NCI-H128 (cell line): Measurements from ENCODE around the gene CNTNAP5.

Experiments
- DNase-seq: peaks from one replicate; lab custom pipeline; 2025; ENCODE audit not compliant: unreplicated experiment; lab: John Stamatoyannopoulos, UW

The CNTNAP5 gene

DNA sequence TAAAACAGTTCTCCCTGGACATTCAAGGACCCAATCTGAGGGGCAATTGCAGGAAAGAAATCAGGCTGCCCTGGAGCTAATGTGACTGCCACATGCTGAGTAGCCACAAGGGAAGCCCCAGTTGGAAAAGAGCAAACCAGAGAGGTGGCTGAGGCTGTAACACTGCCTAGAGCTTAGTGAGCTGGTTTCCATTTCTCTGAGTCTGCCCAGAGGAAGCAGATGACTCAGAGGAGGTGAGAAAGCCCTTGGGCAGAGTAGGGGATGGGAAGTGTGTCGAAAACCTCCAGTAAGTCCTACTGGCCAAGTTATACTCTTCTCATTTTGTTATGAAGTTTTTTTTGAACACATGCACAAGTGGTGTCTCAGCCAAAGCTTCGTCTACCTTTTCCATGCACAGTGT, 753.0 kb downstream of the CNTNAP5 start:
- no peak for DNase-seq

DNA sequence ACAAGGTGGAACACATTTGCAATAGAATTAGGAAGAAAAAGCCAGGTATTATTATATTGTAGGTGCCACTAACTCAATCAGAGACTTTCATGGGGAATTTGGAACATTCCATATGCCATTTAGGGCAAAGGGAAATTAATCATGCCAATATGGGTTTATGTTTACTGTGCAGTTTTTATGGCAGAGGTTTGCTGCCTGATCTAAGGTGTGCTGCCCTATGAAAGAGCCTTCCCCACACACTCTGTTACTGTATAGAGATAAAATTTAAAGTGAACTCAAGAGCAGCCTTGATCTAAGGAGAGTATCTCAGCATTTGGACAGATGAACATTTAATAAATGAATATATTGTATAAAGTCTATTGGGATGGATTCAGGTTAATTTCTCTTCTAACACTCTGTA, 771.6 kb downstream of the CNTNAP5 start:
- DNase-seq = no peak

DNA sequence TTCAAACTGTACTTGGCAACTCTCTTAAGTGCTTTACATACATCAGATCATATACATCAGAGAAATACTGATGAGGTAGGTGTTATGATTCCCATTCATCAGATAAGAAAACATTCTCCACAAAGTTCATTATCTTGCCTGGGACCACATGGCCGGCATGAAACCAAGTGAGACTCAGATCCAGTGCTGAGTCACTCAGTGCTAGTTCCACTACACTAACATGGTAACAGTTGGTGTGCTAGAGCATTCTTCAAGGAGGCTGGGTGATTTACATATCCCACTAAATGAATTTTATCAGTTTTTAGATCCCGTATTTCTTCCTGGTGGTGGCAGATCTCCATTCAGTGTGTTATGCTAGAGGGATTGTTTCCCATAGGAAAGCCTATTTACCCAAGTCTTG, 772.0 kb downstream of the CNTNAP5 start:
- DNase-seq = no peak

GRCh38 chr2:124798551-124798950, 773.5 kb downstream of the CNTNAP5 start:
- DNase-seq = no peak

DNA sequence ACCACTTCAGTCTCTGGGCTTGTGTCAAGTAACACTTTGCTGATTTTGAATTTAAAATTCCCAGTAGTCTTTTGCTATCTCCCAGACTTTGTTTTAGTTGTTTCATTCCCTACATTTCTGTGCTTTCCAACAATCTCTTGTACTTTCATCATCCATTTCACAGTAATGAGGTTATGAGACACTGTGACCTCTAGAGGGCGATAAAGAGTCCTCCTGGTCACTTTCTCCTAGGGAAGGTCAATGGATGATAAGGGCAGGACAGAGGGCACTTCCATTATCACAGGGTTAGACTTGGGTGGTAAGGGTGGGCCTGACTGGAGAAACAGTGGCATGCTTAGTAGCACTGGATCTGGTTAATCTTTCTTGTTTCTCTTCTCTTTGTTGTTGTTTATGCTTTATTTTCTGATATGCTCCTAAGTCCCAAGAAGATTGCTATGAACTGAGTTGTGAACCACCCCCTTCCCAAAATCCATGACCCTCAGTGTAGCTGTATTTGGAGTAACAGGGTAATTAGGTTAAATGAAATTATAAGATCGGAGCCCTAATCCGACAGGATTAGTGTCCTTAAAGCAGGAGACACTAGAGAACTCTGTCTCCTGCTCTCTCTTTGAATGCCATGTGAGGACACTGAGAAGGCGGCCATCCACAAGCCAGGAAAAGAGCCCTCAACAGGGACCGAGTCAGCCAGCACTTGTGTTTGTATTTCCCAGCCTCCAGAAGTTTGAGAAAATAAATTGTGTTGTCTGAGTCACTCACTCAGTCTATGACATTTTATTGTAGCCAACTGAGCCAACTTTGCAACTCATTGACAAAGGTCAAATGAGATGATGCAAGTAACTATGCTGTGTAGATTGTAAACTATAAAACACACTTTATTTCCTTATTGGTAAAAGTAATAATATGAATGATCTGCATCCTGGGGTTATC, 779.2 kb downstream of the CNTNAP5 start:
- no peak for DNase-seq

- no peak for DNase-seq
These were observed 780.0 kb downstream of the CNTNAP5 start for GRCh38 chr2:124805060-124805459.

DNA sequence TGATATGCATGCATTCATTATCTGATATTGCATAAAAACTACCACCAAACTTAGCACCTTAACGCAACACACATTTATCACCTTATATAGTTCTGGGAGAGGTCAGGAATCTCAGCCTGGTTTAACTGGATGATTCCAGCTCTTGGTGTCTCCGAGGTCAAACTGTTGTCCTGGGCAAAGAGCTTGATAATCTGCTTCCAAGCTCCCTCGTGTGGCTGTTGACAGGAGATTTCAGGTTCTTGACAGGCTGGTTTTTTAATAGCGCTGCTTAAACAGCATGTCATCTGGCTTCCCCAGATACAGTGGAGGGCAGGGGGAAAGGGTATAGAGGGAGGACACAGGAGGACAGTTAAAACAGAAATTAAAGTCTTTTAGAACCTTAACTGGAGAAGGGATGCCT, 785.0 kb downstream of the CNTNAP5 start:
- no peak for DNase-seq

DNA sequence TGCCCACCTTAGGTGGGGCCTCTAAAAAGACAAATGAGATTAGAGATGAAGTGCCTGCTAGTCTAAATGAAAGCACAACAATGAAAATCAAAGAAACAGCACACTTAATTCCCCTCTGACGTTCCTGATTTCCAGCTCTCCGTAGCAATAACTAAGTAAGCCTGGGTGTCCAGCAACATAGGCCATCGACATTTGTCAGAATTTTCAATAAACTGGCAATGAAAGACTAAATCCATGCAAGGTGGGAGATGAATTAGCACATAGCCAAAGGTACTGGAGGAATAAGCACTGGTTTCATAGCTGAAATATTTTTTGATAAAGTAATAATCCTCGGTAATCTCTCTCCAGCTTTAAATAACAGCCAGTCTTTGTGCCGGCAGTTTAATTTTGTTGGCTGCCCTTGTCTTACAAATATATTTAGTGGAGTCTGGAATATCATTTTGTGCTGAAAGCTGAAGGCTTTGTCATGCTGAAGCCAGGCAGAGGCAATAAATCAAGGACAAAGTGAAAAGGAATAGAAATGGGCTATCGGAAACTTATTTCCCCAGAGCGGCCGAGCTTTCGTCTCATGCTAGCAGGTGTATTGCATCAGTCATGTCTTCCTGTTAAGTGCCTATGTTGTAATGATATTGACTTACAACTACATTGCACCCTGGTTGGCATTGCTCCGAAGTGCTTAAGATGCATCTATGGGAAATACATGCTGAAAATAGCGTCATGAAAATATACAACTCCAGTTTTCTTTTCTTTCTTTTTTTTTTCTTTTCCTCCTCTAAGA, 790.1 kb downstream of the CNTNAP5 start:
- no peak for DNase-seq

DNA sequence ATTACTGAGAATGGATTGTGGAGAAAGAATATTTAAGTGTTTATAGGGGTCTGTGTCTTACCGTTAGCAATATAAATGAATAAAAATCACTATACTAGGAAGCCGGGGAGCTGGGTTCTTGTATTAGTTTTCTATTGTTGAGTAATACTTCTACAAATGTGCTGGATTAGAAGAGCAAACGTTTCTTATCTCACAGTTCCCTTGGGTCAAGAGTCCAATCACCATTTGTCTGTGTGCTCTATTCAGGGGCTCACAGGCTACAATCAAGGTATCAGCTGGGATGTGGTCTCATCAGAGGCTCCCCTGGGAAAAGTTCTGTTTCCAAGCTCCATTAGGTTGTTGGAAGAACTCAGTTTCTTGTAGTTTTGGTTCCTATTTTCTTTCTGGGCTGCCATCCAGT, 790.9 kb downstream of the CNTNAP5 start:
- DNase-seq = no peak

GRCh38 chr2:124822516-124822915, 797.4 kb downstream of the CNTNAP5 start:
- no peak for DNase-seq

GRCh38 chr2:124824441-124824840, 799.4 kb downstream of the CNTNAP5 start:
- DNase-seq = no peak

GRCh38 chr2:124832521-124832920, 807.4 kb downstream of the CNTNAP5 start:
- no peak for DNase-seq

DNA sequence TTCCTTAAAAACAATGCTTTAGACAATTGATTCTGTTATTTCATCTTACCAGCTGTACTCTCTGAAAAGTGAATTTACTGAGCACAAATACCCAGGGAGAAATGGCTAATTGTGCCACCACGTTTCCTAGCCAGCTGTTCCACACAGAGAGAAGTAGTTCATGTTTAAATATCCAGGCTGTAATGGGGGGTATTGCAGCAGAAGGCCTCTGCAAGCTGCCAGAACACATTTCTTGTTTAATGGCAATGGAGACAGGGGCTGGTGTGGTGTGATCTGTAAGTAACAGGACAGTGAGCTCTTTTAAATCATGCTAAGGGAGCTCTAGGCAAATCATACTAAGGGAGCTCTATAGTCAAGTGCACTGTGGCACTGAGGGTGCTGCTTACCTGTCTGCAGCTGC, 809.2 kb downstream of the CNTNAP5 start:
- no peak for DNase-seq

DNA sequence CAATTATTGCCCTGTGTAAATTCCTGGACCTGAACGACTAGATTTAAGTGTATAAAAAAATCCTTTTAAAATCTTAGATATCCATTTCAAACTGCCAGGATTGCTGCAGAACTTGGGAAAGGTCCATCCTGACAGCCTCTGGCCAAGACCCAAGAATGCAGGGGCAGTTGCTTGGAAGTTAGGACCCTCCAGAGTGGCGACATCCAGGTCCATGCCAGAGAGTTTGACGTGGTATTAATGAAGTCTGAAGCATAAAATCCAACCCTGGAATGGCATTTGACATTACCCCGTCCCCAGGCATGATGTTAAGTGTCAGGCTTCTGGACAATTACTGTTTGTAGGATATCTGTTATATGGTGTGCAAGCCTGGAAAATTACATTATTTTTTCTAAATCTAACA, 810.2 kb downstream of the CNTNAP5 start:
- DNase-seq = no peak

DNA sequence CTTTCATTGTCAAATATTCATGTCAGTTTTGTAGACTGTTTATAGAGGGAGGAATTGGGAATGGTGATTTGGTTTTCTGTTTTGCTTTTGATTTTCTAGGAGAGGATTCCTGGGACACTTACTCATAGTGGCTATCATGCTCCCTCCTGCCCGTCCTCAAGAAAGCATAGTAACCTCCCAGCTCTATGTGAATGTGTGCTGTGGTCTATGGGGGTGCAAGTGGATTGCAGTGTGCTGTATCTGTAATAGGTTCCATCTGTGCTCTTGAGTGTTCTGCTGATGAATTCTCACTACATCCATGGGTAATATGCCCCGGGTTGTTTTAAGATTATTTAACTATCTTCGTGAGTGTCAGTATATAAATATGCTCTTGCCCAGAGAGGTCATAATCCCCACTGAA, 811.3 kb downstream of the CNTNAP5 start:
- DNase-seq = no peak

DNA sequence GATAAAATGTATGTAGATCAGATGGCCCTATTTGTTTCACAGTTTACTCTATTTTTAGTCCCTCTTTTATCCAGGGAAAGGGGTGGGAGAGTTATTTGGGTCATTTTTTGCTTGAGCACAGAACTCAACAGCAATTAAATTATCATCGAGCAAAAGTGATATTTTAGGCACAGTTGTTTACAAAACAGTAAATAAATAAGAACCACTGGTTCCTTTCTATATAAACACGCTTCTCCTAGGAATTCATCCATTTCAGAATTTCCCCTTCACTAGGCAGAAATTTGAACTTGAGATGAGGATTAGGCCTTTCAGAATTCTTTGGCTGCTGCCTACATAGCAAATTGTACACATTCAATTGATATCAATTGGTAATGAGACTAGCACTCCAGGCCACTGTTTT, 812.4 kb downstream of the CNTNAP5 start:
- DNase-seq = no peak

DNA sequence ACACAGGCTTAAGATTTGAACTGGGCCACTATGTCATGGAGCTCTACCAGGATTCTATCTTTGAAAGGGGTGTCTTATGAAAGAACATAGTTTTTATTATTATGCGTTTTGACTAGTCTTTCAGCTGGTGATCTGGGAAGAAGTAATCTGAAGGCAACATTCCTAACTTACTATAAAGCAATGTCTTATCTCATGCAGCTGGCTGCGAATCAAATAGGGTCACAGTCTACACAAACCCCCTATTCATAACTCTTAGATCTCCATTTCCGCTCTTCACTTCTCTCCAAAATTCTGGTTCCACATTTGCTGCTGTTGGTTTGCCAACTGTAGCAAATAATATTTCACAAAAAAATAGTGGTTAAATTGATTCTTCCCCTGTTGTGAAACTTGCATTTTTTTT, 813.3 kb downstream of the CNTNAP5 start:
- DNase-seq = no peak

GRCh38 chr2:124867247-124867646, 842.2 kb downstream of the CNTNAP5 start:
- DNase-seq = no peak

- no peak for DNase-seq
These were observed 849.1 kb downstream of the CNTNAP5 start for GRCh38 chr2:124874219-124874618.

GRCh38 chr2:124874676-124875075, 849.6 kb downstream of the CNTNAP5 start:
- no peak for DNase-seq

GRCh38 chr2:124875627-124876244, 850.6 kb downstream of the CNTNAP5 start:
- DNase-seq = no peak

- no peak for DNase-seq
These were observed 852.1 kb downstream of the CNTNAP5 start for GRCh38 chr2:124877141-124877577.
